Neutrophil (primary cell): ENCODE measurements around the gene ASB10.

ENCODE experiments used
- H3K27ac ChIP-seq: fragments of 200-600 bp; sonication (generic); 2 replicates; pipeline ENCODE4 v1.5.1; 2016; ENCODE audit warnings: mild to moderate bottlenecking, moderate library complexity
- H3K27me3 ChIP-seq: fragments of 200-600 bp; sonication (generic); 2 replicates; pipeline ENCODE4 v1.6.0; 2016; ENCODE audit warnings: mild to moderate bottlenecking
- H3K36me3 ChIP-seq: fragments of 200-600 bp; sonication (generic); 2 replicates; pipeline ENCODE4 v1.5.1; 2017
- H3K4me1 ChIP-seq, 2 experiments: fragments of 200-600 bp in 1 of 2; sonication (generic) in 1 of 2; 1 replicate in 1 of 2; 2 replicates in 1 of 2; pipeline versions ENCODE4 v1.5.1 to v1.6.1; 2013 to 2016; ENCODE audit warnings: low read depth in 1 of 2, low read length in 1 of 2, mild to moderate bottlenecking in 1 of 2, moderate library complexity in 1 of 2; ENCODE audit not compliant: control insufficient read depth in 1 of 2, insufficient read depth in 1 of 2
- H3K4me3 ChIP-seq, 2 experiments: fragments of 200-600 bp in 1 of 2; sonication (generic) in 1 of 2; 1 replicate in 1 of 2; 2 replicates in 1 of 2; pipeline ENCODE4 v1.5.1; 2013 to 2016; ENCODE audit warnings: low read depth in 1 of 2, low read length in 1 of 2, mild to moderate bottlenecking in 1 of 2, moderate library complexity in 1 of 2
- H3K9me3 ChIP-seq: fragments of 200-600 bp; sonication (generic); 2 replicates; pipeline ENCODE4 v1.5.1; 2016
- CTCF ChIP-seq: fragments of 200-600 bp; sonication (generic); IDR thresholded peaks from 2 replicates; pipeline ENCODE4 v1.5.1; 2016; ENCODE audit warnings: antibody characterized with exemption

The ASB10 gene

DNA sequence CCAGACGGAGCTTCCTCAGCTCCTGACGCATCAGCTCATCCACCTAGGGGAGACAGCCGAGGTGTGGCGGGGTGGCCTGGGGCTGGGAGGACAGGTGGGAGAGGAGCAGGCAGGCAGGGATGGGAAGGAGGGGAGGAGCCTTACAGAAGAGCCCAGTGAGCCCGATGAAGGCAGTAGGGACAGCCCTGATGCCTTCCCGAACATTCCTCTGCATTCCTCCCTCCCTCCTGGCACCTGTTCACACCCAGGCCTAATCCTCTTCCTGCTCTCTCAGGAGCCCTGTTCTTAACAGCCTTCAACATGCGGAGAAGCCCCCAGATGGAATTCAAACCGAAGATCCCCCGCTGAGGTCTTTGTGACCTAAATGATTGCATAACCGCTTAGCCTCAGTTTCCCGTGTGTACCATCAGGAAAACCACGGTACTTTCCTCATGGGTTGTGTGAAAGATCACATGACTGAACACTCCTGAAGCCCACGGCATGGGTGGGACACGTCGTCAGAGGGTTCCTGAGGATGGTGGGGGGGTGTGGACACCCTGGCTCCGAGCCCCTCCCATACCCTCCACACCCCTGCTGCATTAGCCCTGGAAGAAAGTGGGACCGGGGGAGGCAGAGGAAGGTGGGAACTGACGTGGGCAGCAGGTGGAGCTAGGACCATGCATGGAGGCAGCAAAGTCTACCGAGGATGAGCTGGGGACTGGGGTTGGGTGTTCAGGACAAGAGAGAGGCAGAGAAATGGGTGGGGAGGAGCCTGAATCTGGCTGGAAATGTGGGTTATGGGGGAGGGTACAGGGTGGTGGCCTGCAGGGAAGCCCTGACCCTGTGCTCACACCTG, 8.8 kb upstream of the ASB10 start:
- Histone ChIP-seq H3K36me3 (no peaks in the 10 kb centered on the region), H3K27me3 (peaks cover 28% of the 10 kb centered on the region), H3K9me3 (no peaks in the 10 kb centered on the region), H3K4me3 (no peak overlapping the region), H3K4me1 (no peaks in the 10 kb centered on the region), H3K27ac (no peak overlapping the region)
- TF ChIP-seq CTCF, result no peak

DNA sequence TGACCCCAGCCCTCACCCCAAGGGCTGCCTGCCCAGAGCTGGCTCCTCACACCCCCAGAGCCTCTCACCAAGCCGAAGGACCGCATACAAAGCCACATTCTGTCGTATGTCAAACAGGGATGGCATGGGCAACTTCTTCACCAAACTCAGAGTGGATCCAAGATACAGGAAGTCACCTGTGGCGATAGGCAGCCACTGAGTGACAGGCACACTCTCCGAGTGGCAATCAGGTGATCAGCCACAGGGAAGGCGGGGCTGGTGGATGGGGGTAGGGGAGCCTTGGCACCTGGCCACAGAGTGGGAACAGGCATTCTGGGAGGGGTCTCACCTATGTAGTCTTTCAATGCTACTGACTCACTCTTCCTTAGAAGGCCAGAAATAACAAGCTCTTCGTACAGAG, 7.1 kb upstream of the ASB10 start:
- Histone ChIP-seq H3K36me3 (no peaks in the 10 kb centered on the region), H3K27me3 (peaks cover 28% of the 10 kb centered on the region), H3K9me3 (no peaks in the 10 kb centered on the region), H3K27ac (no peak overlapping the region), H3K4me3 (no peak overlapping the region), H3K4me1 (no peaks in the 10 kb centered on the region)
- no peak for TF ChIP-seq CTCF

GRCh38 chr7:151193203-151193978, 6.3 kb upstream of the ASB10 start:
- Histone ChIP-seq H3K9me3 (no peaks in the 10 kb centered on the region), H3K36me3 (no peaks in the 10 kb centered on the region), H3K27ac (no peak overlapping the region), H3K27me3 (peaks cover 35% of the 10 kb centered on the region), H3K4me1 (no peaks in the 10 kb centered on the region), H3K4me3 (no peak overlapping the region)
- no peak for TF ChIP-seq CTCF

DNA sequence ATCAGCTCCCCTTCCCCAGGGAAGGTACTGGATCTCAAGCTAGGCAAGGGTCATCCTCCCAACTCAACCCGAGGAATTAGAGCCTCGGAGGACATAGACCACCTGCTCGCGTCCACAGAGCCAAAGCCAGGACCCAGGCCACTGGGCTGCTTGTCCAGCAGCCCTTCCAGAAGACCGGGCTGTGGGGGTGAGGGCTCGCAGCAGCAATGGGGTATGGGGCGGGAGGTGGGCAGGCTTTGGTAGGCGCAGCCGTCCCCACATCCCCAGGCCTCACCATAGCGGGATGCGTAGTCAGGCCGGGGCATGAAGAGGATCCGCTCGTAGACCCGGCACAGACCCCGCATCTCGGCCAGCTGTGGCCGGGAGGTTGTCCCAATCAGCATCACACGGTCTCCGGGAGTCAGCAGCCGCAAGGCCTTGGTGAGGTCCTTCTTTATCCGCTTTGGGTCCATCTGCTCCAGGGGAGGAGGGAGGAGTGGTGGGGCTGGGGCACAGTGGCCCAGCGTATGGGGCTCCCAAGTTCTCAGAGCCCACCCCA, 5.0 kb upstream of the ASB10 start:
- no peak for TF ChIP-seq CTCF
- H3K9me3 ChIP-seq, result no peaks in the 10 kb centered on the region
- H3K27me3 ChIP-seq, result peaks cover 31% of the 10 kb centered on the region
- no peak overlapping the region for H3K27ac ChIP-seq
- H3K36me3 ChIP-seq, result no peaks in the 10 kb centered on the region
- H3K4me1 ChIP-seq, result no peaks in the 10 kb centered on the region
- no peak overlapping the region for H3K4me3 ChIP-seq

- peaks cover 27% of the 10 kb centered on the region for H3K27me3 ChIP-seq
- no peaks in the 10 kb centered on the region for H3K4me1 ChIP-seq
- no peaks in the 10 kb centered on the region for H3K9me3 ChIP-seq
- H3K4me3 ChIP-seq, result no peak overlapping the region
- no peak overlapping the region for H3K27ac ChIP-seq
- no peak for TF ChIP-seq CTCF
- no peaks in the 10 kb centered on the region for H3K36me3 ChIP-seq
These were observed 4.5 kb upstream of the ASB10 start for GRCh38 chr7:151191544-151191943.
